Astrocyte (in vitro differentiated cells and primary cell): Measurements from ENCODE around the gene MAPK8IP1.

Source experiments
- EZH2 ChIP-seq: IDR thresholded peaks from 2 replicates; pipeline ENCODE4 v1.6.1; 2012; ENCODE audit warnings: mild to moderate bottlenecking, low read length, inconsistent platforms; ENCODE audit not compliant: insufficient read depth
- TF ChIP-seq, protein P1 (sequence below): IDR thresholded peaks from 2 replicates; pipeline ENCODE4 v1.5.1; 2011; ENCODE audit warnings: low read depth, mild to moderate bottlenecking, inconsistent platforms, low read length, moderate library complexity; ENCODE audit not compliant: insufficient read depth

- TF ChIP-seq, protein P1, sequence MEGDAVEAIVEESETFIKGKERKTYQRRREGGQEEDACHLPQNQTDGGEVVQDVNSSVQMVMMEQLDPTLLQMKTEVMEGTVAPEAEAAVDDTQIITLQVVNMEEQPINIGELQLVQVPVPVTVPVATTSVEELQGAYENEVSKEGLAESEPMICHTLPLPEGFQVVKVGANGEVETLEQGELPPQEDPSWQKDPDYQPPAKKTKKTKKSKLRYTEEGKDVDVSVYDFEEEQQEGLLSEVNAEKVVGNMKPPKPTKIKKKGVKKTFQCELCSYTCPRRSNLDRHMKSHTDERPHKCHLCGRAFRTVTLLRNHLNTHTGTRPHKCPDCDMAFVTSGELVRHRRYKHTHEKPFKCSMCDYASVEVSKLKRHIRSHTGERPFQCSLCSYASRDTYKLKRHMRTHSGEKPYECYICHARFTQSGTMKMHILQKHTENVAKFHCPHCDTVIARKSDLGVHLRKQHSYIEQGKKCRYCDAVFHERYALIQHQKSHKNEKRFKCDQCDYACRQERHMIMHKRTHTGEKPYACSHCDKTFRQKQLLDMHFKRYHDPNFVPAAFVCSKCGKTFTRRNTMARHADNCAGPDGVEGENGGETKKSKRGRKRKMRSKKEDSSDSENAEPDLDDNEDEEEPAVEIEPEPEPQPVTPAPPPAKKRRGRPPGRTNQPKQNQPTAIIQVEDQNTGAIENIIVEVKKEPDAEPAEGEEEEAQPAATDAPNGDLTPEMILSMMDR: no peak
- TF ChIP-seq EZH2: no peak
Observed at GRCh38 chr11:45848654-45849081, 36.8 kb upstream of the MAPK8IP1 start.
